Effector CD8-positive, alpha-beta T cell (primary cell): ENCODE measurements around the gene FRS2.

Source experiments
- DNase-seq: peaks from one replicate; lab custom pipeline; 2025; lab: John Stamatoyannopoulos, UW

The FRS2 gene

DNA sequence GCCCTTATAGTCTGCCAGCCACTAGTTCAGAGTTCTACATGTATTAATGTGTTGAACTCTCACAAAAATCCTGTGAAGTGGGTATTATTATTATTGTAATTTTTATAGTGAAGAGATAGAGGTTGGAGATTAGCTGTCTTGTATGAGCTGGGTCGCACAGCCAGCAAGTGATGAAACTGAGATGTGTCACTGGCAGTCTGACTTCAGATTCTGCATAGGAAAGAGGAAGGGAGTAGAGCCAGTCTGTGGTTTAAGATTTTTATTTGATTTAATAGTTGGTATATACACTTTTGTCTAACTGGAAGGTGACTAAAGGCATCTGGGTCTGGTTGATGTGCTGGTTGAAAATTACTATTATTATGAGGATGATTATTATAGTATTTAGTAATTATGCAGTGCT lies 5.8 kb upstream of the FRS2 start:
- no peak for DNase-seq

DNA sequence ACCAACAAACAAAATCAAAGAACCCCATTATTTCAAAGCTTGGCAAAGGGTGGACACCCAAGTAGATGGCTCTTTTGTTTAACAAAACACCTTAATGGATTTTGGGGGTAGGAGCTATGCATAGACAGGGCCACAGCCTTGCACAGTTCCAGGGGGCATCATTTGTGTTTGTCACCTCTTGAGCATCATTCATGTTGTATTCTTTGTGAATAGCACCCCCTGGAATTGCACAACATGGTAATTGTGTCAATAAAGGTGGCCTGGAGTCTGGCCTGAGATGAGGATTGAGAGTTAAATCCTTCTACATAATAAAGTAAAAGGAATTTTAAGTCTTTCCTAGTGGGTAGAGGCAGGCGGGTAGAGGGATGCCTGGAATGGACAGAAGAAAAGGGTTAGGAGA lies 3.3 kb upstream of the FRS2 start:
- no peak for DNase-seq

DNA sequence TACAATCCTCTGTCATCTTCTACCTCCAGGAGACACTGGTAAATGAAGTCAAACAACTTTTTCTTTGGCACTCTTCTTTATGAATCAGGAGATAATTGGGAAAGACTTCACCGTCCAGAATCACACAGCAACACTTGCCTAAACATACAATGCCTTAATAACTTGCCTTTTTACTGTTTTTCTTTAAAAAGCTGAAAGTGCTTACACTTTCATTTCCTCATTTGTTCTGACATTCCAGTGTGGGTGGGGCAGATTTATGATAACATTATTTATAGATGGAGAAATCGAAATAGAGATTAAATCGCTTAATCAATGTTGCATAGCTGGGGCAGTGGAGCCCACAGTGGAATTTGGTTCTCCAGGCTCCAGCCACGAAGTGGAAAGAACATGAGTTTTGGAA lies 2.8 kb upstream of the FRS2 start:
- no peak for DNase-seq

DNA sequence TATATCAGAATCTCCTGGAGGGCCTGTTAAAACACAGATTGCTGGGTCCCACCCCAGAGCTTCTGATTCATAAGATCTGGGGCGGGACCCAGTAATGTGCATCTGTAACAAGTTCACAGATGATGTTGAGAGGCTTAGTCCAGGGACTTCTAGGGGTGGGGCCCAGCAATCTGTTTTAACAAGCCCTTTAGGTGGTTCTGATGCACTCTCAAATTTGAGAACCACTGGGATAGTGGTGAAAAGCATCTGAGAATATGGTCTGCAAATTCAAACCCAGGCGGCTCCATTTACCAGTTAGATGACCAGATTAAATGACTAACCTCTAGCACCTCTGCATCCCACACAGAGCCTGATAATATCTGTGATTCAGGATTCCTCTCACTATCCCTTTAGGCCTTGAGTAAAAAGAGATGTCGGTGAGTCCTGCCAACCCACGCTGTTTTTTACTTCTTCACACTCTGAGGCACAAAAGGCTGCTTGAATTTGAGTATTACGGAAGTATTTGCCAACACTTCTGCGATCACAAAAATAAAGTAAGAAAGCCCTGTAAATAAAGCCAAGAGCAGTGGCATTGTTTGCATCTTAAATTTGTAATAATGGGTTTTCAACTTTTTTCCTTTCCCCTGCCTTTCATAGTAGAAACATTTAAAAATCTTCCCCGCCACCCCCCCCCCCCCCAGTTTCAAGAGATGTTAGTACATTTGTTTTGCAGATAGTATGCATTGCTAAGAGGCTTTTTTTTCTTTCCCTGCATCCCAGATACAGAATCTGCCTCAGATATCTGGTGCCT lies 1.8 kb upstream of the FRS2 start:
- DNase-seq = no peak

DNA sequence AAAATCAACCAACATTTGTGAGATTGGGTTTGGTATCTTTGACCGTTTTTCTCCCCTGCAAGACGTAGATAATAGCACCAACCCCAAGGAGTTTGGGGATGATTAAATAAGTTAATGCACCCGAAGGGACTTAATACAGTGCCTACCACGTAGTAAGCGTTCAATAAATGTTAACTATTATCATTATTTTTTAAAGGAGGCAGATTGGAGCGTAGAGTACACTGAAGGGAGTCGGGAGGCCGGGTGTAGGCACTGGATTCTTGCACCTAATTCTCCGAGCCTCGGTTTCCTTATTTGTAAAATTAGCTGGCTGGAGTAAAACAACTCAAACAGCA lies 367 bp upstream of the FRS2 start:
- DNase-seq = no peak

DNA sequence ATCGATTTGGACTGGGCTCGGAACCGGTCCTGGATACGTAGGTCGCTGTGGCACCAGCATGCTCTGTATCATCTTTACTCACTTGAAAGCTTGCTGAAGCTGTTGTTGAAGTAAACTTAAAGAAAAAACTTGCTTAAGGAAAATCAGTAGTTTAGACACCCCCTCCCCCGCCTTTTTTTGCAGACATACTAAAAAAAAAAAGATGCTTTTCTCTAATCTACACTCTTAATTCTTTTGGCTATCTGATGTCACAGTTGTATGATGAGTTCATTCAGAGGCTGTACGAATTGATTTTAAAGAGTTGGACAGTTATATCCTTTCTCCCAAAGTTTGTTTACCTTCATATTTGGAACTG lies 865 bp downstream of the FRS2 start:
- DNase-seq = no peak

DNA sequence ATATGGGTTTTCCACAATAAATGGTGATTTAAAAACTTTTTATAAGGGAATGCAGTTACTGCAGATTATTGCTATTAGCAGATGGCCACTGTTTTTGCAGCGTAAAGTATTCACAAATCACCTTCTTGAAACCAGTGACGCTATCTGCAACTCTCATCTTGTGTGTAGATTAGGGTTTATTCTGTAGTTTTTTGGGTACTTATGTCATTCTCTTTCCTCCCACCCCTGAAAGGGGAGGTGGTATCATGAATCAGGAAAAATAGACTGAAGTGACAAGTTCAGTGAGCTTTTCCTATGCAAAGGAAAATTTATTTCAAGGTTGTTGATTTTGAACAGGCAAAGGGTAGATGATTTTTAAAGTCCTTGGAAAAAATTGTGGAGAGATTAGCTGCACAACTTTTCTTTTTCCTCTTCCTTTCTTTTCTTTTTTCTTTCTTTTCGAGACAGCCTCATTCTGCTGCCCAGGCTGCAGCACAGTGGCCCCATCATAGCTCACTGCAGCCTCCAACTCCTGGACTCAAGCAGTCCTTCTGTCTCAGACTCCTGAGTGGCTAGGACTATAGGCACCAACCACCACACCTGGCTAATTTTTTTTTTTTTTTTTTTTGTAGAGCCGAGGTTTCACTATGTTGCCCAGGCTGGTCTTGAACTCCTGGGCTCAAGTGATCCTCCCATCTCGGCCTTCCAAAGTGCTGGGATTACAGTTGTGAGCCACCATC lies 1.6 kb downstream of the FRS2 start:
- DNase-seq = no peak

DNA sequence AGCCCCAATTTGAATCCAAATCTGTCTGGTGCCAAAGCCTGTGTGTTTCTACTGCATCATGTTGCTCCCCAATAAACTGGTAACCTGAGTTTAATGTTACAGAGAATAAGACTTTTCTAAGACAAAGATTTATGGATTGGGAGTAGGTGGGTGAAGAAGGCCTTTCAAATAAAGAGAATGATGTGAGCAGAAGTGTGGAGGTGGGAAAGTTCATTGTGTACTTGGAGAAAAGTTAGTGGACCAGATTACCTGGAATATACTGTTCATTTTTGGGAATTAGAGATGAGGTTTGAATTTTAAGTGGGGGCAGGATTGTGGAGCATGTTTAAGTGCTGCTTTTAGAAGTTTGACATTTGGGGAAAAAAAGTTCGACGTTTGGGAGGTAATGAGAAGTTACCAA lies 3.1 kb downstream of the FRS2 start:
- no peak for DNase-seq

DNA sequence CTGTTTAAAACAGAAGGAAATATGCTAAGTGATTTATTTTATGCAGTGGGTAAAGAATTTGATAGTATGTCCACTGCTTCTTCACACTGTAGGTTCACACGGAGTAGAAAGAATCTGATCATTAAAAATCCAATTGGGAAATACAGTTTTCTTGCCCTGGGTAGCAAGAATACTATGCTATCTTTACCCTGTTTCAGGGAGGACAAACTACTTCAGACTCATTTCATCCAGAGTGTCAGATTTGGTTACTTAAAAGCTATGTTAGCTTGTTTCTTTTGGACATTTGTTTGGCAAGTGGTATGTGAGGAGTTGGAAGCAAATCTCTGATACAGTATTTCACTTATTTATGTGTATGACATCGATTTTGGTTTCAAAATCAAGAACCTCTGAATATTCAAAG lies 4.3 kb downstream of the FRS2 start:
- DNase-seq = no peak

DNA sequence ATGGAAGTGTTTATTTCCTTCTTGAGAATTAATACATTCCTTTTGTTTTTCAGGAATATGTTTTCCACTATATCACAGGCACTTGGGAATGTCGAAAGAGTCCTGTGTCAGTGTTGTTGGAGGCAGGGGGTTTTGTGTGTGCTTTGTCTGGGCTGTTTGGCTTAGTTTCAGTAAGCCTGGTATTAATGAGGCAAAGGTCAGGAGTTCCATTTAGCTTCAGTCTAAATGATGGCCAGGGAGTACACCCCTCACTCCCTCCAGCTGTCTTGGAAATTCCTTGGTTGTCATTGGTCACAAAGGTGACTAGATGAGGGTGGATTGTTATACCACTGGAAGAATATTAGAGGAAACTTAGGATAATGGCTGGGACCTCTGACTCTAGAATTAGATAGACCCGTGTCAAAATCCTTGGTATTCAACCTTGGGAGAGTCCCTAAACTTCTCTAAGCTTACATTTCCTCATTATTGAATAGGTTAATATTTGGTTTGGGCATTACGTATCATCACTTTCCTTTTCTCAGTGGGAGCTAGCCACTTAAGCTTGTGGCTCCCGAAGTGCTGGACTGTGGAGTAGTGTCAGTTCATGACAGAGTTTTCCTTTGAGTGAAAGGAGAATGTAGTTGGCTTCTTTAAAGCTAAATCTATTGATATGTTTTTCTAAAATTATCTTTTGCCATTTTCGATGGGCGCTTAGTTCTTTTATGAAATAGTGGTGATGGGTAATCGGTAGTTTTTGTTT lies 5.2 kb downstream of the FRS2 start:
- DNase-seq = no peak

DNA sequence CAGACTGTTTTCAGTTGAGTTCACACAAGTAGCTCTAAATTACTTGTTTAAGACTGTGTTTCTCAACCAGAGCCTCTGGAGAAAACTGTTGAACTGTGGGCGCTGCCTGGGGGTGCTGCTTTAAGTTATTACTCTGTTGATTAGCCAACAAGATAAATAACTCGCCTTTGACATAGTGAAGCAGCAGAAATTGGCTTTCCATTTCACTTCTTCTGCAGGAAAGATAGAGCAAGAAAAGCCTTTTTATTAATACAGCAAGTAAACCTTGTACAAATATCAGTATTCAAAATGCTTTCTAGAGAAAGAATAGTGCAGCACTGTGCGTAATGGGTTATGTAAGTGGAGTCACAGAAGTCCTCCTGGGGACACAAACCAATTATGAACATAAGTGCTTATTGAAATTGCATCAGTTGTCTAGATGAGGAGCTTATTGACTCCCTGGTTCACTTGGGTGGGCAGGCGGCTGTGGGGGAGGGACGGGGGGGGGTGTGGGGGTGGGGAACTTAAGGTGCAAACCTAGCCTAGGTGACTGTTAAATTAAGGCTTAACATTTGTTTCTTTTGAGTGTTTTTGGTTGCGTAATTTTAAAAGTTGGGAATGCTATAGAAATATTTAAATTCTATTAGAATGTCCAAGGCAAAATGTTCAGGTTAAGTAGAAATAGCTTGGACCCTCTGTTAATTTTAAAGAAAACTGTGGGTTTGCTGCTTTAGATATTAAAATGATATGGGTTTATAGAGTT lies 6.3 kb downstream of the FRS2 start:
- DNase-seq = no peak

DNA sequence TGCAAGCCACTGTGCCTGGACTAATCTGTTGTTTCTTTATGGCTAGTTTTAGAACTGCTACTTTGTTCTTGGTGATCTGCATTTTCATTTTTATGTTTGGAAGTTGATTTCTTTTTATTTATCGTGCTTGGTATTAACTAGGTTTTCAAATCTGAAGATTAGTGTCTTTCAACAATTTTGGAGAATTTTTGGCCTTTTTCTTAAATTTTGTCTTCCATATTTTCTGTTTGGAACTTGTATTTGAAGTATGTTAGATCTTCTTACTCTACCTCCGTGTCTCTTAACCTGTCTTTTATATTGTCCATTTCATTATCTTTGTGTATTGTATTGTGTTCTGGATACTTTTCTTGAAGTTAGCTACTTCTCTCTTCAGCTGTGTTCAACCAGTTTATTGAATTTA lies 9.5 kb downstream of the FRS2 start:
- DNase-seq = no peak

DNA sequence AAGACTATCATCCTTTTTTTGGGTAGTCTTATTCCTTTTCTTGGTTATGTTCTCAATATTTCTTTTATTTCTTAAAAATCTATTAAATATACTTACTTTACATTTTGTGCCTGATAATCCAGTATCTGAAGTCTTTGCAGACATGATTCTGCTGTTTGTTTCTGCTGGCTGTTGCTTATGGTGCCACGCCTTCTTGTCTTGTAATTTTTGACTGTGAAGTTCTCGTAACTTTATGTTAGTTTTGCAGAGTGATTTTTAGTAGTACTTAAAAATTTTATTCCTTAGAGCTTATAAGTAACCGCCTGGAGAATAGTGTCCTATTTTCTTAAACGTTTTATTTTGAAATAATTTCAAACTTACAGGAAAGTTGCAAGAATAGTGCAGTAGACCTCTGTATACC lies 10.5 kb downstream of the FRS2 start:
- no peak for DNase-seq

DNA sequence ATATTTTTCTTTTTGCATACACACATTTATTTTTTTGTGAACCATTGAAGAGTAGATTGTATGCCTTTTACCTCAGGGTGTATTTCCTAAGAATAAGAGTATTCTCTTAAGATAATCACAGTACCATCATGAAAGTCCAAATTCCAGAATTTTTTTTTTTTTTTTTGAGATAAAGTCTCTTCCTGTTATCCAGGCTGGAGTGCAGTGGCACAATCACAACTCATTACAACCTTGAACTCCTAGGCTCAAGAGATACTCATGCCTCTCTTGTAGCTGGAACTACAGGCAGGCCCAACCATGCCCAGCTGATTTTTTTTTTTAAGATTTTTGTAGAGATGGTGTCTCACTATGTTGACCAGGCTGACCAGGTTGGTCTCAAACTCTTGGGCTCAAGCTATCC lies 10.9 kb downstream of the FRS2 start:
- DNase-seq = no peak

DNA sequence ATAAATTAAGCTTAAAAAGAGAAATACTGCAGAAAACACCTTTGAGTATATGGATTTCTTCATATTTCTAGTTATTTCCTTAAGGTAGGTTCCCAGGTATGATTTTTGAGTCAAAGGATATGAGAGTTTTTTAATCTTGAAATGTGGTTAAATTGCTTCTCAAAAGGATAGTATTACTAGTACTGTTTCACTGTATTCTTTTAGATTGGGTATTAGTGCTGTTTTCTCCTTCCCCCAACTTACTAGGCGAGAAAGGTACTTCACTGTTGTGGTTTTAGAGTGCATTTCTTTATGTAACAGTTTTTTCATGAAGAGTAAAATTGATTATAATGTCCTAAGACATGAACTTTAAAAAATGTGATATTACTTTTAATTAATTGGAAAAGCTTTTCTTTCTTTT lies 13.5 kb downstream of the FRS2 start:
- no peak for DNase-seq

DNA sequence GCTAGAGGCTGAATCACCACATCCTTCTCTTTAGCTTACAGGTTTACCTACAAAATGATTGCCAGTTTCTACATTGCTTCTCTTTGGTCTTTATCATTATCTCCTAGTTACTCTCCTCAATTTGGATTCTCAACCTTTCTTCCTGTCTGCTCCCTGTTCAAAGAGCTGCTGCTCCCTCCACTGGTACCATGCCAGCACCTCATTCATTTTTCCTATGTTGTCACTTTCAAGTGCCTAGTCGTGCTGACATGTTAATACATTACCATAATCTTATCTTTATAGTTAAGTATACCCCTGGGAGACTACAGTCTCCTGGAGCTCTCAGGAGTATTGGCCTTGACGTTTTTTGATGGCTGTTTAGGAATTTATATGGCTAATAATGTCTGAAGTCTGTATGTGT lies 14.2 kb downstream of the FRS2 start:
- no peak for DNase-seq

DNA sequence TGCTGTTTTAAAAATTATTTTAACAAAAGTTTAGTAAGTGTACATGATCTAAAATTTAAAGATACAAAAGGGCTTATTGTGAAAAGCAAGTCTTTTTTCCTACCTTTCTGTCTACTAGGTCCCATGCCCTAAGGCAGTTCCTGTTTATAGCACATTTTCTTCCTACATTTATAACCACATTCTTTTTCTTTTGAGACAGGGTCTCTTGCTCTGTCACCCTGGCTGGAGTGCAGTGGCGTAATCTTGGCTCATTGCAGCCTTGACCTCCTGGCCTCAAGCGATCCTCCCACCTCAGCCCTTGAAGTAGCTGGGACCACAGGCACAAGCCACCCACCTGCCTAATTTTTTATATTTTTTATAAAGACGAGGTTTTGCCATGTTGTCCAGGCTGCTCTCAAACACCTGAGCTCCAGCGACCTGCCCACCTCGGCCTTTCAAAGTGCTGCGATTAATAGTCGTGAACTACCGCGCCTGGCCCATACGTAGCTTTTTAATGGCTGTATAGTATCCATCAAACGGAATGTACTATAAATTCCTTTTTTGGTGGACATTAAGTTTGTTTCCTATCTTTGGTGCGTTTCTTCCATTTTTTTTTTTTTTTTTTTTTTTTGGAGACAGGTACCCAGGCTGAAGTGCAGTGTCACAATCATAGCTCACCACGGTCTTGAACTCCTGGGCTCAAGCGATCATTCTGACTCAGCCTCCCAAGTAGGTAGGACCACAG lies 20.9 kb downstream of the FRS2 start:
- no peak for DNase-seq

DNA sequence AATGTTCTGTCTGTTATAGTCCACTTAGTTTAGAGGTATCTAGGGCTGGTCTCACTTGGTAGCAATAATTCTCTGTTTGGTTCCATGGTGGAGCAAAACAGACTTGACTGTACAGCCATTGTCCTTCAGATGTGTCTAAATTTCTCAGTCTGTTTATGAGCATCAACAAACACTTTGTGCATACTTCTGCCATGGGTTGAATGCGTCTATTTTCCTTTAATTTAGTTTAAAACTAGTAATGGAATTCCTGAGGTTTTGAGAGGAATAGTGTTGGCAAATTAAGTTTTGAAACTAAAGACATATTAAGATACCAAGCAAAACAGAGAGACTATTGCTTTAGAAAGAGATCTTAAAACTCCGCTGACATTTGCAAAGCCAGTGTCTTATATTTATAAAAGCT lies 22.6 kb downstream of the FRS2 start:
- no peak for DNase-seq

DNA sequence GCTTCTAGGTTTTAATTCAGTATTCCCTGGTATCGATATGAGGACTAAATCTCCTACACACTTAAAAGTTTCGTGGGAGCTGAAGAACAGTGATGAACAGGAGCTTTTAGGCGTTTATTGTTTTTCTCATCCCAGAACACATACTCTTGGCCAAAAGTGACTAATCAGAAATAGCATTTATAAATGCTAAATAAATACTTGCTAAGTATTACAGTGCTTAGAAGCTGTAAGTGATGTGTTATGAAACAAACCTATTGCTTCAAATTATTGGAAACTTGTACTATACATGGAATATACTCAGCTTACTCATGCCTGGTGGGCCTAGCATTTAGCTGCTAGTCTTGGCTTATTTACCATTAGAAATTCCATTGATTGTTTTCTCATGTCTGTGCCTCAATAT lies 24.9 kb downstream of the FRS2 start:
- DNase-seq = no peak

DNA sequence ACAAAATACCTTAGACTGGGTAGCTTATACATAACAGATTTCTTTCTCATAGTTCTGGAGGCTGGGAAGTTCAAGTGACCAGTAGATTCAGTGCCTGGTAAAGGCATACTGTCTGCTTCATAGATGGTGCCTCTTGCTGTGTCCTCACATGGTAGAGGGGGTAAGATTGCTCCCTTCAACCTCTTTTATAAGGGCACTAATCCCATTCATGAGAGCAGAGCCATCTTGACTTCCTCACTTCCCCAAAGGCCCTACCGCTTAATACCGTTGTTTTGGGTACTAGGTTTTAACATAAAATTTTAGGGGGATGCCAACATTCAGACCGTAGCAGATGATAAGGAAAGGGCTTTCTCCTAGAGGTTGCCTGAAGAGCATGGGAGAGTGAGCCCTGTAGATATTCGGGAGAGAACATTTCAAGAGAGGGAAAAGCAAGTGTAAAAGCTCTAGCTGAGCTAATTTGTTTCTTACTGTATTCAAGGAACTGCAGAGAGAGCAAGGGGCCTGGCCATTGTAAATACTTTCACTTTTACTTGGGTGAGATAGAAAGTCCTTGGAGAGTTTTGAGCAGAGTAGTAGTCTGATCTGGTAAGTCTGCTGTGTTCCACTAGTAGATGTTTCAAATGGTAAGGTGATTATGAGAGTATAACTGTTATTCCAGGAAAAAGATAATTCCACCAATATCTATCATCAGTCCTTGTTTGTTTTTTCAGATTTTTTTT lies 27.3 kb downstream of the FRS2 start:
- no peak for DNase-seq

DNA sequence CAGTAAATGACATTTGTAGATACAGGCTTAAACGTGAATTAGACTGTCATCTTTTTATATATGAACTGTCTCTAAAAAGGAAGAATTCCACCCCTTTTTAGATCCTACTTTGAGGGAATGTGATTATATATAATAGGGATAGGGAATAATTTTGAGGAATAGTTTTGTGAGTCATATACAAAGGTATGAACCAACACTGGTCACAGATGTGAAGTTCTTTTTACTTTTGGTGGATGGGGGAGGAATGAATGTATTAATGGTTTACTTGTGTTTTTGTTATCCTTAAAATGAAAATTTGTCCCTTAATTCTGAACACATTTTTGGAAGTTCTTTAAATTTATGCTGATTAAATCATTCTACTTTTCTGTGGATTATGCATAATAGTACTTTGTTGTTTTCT lies 30.4 kb downstream of the FRS2 start:
- no peak for DNase-seq
